Keratinocyte (primary cell): ENCODE measurements around the gene IFI16. TPM values are rescaled to one million over a fixed set of nuclear protein-coding genes. Genes with fewer than 3 reads are reported as not detected.

Source experiments
- DNase-seq: peaks from one replicate; pipeline ENCODE4 v3.0.0-alpha.2; 2011; ENCODE audit warnings: low read depth, missing footprints, low spot score
- FAIRE-seq: peaks from 2 replicates; lab custom pipeline; 2011; peaks lifted over from hg19 to GRCh38; lab: Jason Lieb, UNC
- H2AFZ ChIP-seq: 2 replicates; pipeline ENCODE4 v1.6.0; 2012; ENCODE audit warnings: low read length, control low read depth, inconsistent platforms; ENCODE audit not compliant: control insufficient read depth
- H3K27ac ChIP-seq: 2 replicates; pipeline ENCODE4 v1.5.1; 2011; ENCODE audit warnings: low read length; ENCODE audit not compliant: control insufficient read depth, insufficient read depth
- H3K27me3 ChIP-seq: 3 replicates; pipeline ENCODE4 v1.6.0; 2011; ENCODE audit warnings: low read length; ENCODE audit not compliant: control insufficient read depth, insufficient read depth; ENCODE audit errors: extremely low read depth
- H3K36me3 ChIP-seq, 2 experiments: 2 replicates in 1 of 2; 3 replicates in 1 of 2; pipeline ENCODE4 v1.5.1; 2011; ENCODE audit warnings: low read length in 2 of 2, mild to moderate bottlenecking in 1 of 2; ENCODE audit not compliant: control insufficient read depth in 2 of 2, insufficient read depth in 2 of 2; ENCODE audit errors: extremely low read depth in 1 of 2
- H3K4me1 ChIP-seq: 3 replicates; pipeline ENCODE4 v1.5.1; 2011; ENCODE audit warnings: low read length; ENCODE audit not compliant: control insufficient read depth, insufficient read depth; ENCODE audit errors: extremely low read depth
- H3K4me2 ChIP-seq: 3 replicates; pipeline ENCODE4 v1.6.0; 2011; ENCODE audit warnings: low read depth, low read length; ENCODE audit not compliant: control insufficient read depth, insufficient read depth; ENCODE audit errors: extremely low read depth
- H3K4me3 ChIP-seq, 3 experiments: fragments of 200-600 bp in 1 of 3; sonication (generic) in 1 of 3; 2 replicates in 2 of 3; 3 replicates in 1 of 3; pipeline ENCODE4 v1.5.1; 2011 to 2016; ENCODE audit warnings: low read length in 3 of 3, mild to moderate bottlenecking in 3 of 3, control low read depth in 2 of 3, inconsistent platforms in 1 of 3, low read depth in 1 of 3, mixed read lengths in 1 of 3, mixed run types in 1 of 3, moderate library complexity in 1 of 3; ENCODE audit not compliant: control insufficient read depth in 2 of 3, insufficient read depth in 2 of 3; ENCODE audit errors: extremely low read depth in 1 of 3
- H3K79me2 ChIP-seq: 2 replicates; pipeline ENCODE4 v1.6.0; 2012; ENCODE audit warnings: low read length; ENCODE audit not compliant: control insufficient read depth, insufficient read depth
- H3K9ac ChIP-seq: 3 replicates; pipeline ENCODE4 v1.6.0; 2011; ENCODE audit warnings: low read length; ENCODE audit not compliant: control insufficient read depth, insufficient read depth; ENCODE audit errors: extremely low read depth
- H3K9me1 ChIP-seq: 3 replicates; pipeline ENCODE4 v1.6.0; 2011; ENCODE audit warnings: low read length; ENCODE audit not compliant: control insufficient read depth, insufficient read depth; ENCODE audit errors: extremely low read depth
- H3K9me3 ChIP-seq: 2 replicates; pipeline ENCODE4 v1.5.1; 2012; ENCODE audit warnings: low read depth, low read length; ENCODE audit not compliant: control insufficient read depth
- H4K20me1 ChIP-seq: 3 replicates; pipeline ENCODE4 v1.6.0; 2011; ENCODE audit warnings: low read length; ENCODE audit not compliant: control insufficient read depth, insufficient read depth; ENCODE audit errors: extremely low read depth
- EZH2 ChIP-seq: IDR thresholded peaks from one replicate; pipeline ENCODE4 v1.6.1; 2012; ENCODE audit warnings: inconsistent platforms, mild to moderate bottlenecking, low read length, moderate library complexity
- dilution Hi-C: fragments of 300-500 bp; cut with MboI; formaldehyde crosslinking; loops from one replicate; pipeline ENCODE4 v1.7.0; 2020; ENCODE audit warnings: low sequenced_read_pairs; ENCODE audit not compliant: extremely low pct_ligation_motif_present
- polyA plus RNA-seq, 5 experiments: library from polyadenylated mRNA; depleted of rRNA in 3 of 5; stranded (reverse) in 3 of 5; stranded (forward) in 1 of 5; unstranded in 1 of 5; fragments of >200 nt; gene quantifications; 1 replicate in 1 of 5; 2 replicates in 3 of 5; 3 replicates in 1 of 5; pipeline versions ENCODE4 v1.2.1 to v1.2.3, GENCODE V29; 2011 to 2012; ENCODE audit warnings: missing spikeins in 2 of 5, low read depth in 1 of 5, low replicate concordance in 1 of 5
- TF ChIP-seq, protein P1 (sequence below), 3 experiments: IDR thresholded peaks in 1 of 3; conservative IDR thresholded peaks in 1 of 3; optimal IDR thresholded peaks in 1 of 3; 2 replicates in 2 of 3; 3 replicates in 1 of 3; pipeline versions ENCODE3 to v1.5.1; 2011; ENCODE audit warnings: low read length in 3 of 3, mild to moderate bottlenecking in 3 of 3, moderate library complexity in 2 of 3, control low read depth in 1 of 3, inconsistent platforms in 1 of 3; ENCODE audit not compliant: insufficient read depth in 2 of 3; ENCODE audit errors: extremely low read depth in 1 of 3

Gene IFI16
- polyA plus RNA-seq, 1 donor (not counting 4 experiments of a cell fraction or from before 2014, with no cell fraction given) = 193 TPM

- DNase-seq (no peak), FAIRE-seq (no peak)
- Histone ChIP-seq H3K4me3 (no peak within 1 kb of the TSS), H3K27ac (no peak within 1 kb of the TSS), H3K9me3 (no peaks in the 10 kb centered on the region), H3K79me2 (no peaks in the 10 kb centered on the region), H3K36me3 (no peaks in the 10 kb centered on the region), H3K9ac (no peak within 1 kb of the TSS), H2AFZ (no peak within 1 kb of the TSS), H3K9me1 (no peaks in the 10 kb centered on the region), H4K20me1 (no peaks in the 10 kb centered on the region), H3K4me2 (no peak within 1 kb of the TSS), H3K4me1 (no peaks in the 10 kb centered on the region), H3K27me3 (no peaks in the 10 kb centered on the region)
- TF ChIP-seq, protein P1, sequence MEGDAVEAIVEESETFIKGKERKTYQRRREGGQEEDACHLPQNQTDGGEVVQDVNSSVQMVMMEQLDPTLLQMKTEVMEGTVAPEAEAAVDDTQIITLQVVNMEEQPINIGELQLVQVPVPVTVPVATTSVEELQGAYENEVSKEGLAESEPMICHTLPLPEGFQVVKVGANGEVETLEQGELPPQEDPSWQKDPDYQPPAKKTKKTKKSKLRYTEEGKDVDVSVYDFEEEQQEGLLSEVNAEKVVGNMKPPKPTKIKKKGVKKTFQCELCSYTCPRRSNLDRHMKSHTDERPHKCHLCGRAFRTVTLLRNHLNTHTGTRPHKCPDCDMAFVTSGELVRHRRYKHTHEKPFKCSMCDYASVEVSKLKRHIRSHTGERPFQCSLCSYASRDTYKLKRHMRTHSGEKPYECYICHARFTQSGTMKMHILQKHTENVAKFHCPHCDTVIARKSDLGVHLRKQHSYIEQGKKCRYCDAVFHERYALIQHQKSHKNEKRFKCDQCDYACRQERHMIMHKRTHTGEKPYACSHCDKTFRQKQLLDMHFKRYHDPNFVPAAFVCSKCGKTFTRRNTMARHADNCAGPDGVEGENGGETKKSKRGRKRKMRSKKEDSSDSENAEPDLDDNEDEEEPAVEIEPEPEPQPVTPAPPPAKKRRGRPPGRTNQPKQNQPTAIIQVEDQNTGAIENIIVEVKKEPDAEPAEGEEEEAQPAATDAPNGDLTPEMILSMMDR (optimal IDR thresholded peaks at IDR 0.05 in 1 of 3, IDR thresholded peaks at IDR 0.05 in 1 of 3, conservative IDR thresholded peaks at IDR 0.05 in 1 of 3; ENCODE audit: extremely low read depth in 1 of 3, insufficient read depth in 2 of 3, low read length in 3 of 3) = no peak
- no peak for TF ChIP-seq EZH2
- dilution Hi-C loops = no loop called here
Measured at GRCh38 chr1:159076438-159077119, 66.9 kb downstream of the IFI16 start, which contains the start of gene AIM2. Gene AIM2, minus strand, starts transcription at chr1:159076766. Its CDS starts 3,267 bp downstream, at chr1:159073499.

GRCh38 chr1:159077120-159077961 is 67.6 kb downstream of the IFI16 start:
- H3K9ac ChIP-seq = no peak overlapping the region
- H3K36me3 ChIP-seq = no peaks in the 10 kb centered on the region
- no peak overlapping the region for H3K27ac ChIP-seq
- no peak for TF ChIP-seq EZH2
- TF ChIP-seq, protein P1 (optimal IDR thresholded peaks at IDR 0.05 in 1 of 3, IDR thresholded peaks at IDR 0.05 in 1 of 3, conservative IDR thresholded peaks at IDR 0.05 in 1 of 3; ENCODE audit: extremely low read depth in 1 of 3, insufficient read depth in 2 of 3, low read length in 3 of 3) = no peak
- no peaks in the 10 kb centered on the region for H3K9me1 ChIP-seq
- H4K20me1 ChIP-seq = no peaks in the 10 kb centered on the region
- no peak overlapping the region for H3K4me2 ChIP-seq
- dilution Hi-C loops = no loop called here
- no peak overlapping the region for H2AFZ ChIP-seq
- no peak overlapping the region for H3K4me3 ChIP-seq
- no peaks in the 10 kb centered on the region for H3K79me2 ChIP-seq
- no peaks in the 10 kb centered on the region for H3K9me3 ChIP-seq
- H3K27me3 ChIP-seq = no peaks in the 10 kb centered on the region
- H3K4me1 ChIP-seq = no peaks in the 10 kb centered on the region
- no peak for FAIRE-seq
- DNase-seq = no peak
